CD4-positive, alpha-beta T cell treated with Interleukin-6 at 100 ng/mL for 8 hours (primary cell): ENCODE data around the gene DEDD2.

ENCODE experiments used
- DNase-seq: peaks from one replicate; pipeline ENCODE4 v3.0.0-alpha.2; 2020; ENCODE audit warnings: mixed read lengths, low spot score

The DEDD2 gene

DNA sequence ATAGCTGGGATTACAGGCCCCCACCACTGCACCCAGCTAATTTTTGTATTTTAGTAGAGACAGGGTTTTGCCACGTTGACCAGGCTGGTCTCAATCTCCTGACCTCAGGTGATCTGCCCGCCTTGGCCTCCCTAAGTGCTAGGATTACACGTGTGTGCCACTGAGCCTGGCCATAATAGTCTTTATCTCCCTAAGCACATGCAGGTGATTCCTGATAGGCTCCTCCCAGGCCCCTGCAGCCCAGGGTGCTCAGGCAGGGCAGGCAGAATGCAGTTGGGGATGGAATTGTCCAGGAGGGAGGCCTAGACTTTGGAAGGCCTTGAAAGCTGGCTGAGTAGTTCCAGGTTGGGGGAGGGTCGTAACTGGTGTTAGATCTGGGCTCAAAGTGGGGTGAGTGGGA lies 11.2 kb upstream of the DEDD2 start:
- no peak for DNase-seq

- no peak for DNase-seq
Measured at GRCh38 chr19:42226886-42227285, 9.4 kb upstream of the DEDD2 start.

DNA sequence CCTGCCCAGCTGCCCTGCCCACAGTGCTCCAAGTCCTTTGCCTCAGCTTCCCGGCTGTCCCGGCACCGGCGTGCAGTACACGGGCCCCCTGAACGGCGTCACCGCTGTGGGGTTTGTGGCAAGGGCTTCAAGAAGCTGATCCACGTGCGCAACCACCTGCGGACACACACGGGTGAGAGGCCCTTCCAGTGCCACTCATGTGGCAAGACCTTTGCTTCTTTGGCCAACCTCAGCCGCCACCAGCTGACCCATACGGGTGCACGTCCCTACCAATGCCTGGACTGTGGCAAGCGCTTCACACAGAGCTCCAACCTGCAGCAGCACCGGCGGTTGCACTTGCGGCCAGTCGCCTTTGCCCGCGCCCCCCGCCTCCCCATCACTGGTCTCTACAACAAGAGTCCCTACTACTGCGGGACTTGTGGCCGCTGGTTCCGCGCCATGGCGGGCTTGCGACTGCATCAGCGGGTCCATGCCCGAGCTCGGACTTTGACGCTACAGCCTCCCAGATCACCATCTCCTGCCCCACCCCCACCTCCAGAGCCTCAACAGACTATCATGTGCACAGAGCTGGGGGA lies 8.3 kb upstream of the DEDD2 start:
- no peak for DNase-seq

DNA sequence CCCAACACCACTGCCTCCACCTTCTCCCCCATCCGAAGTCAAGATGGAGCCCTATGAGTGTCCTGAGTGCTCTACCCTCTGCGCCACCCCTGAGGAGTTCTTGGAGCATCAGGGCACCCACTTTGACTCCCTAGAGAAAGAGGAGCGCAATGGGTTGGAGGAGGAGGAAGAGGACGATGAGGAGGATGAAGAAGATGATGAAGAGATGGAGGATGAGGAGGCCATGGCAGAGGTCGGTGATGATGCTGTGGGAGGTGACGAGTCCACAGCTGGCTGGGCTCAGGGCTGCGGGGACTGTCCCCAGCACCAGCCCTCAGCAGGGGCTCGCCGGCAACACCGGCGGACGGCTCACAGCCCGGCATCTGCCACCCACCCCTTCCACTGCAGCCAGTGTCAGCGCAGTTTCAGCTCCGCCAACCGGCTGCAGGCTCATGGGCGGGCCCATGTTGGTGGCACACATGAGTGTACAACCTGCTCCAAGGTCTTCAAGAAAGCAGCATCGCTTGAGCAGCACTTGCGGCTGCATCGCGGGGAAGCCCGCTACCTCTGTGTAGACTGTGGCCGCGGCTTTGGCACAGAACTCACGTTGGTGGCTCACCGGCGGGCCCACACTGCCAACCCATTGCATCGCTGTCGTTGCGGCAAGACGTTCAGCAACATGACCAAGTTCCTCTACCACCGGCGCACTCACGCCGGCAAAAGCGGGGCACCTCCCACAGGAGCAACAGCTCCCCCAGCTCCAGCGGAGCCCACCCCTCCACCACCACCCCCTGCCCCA lies 7.7 kb upstream of the DEDD2 start:
- DNase-seq, result no peak

DNA sequence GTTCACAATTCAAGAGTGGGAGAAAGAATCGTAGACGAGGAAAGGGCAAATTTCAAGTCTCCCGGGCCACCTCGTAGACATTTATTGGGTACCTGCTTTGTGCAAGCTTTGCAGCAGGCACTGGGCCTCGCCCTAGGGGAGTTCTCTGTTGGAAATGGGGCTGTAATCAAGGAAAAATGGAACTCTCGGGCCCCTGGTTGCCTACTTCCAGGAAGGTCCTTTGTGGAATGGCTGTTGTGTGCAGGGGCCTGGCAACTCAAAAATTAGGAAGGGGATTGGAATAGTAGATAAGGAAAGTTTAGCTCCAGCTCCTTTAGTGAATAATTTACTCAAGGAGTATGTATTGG lies 3.2 kb upstream of the DEDD2 start:
- DNase-seq, result no peak

DNA sequence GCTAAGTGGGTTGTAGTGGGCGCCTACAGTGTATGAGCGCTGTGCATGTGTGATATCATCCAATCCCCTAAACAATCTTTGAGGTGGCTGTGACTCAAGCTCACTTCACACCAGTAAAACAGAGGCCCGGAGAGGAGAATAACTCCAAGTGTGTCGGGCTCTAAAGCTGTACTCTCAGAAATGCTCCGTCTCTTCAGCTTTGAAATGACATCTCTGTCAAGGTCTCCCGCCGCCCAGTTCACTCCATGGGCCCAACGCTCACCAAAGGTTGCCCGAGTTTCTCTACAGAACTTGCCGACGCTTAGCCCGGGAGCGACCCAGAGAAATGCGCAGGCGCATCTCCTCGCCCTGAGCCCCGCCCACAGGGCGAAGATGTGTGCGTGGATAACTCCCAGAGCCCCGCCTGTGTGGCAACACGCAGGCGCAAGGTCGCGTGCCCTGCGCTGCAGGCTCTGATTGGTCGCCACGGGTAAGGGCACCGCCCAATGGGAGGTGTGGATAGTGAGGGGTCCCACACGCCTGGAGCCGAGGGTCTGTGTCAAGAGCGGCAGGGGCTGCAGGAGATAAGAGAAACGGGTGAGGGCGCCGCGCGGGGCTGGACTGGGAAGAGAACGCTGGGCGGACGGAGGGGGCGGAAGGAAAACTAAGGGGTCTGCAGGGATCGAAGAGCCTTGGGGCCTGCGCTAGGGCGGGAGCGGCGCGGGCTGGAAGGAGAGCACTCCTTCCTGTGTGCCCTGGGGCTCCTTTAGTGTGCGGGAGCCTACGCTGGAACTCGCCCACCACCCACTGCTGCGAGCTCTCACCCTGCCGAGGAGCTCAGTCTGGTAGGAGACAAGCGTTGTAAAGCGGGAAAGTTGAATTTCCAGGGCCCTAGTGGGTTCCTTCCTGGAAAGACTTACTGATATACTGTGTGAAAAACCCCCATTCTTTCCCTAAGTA lies 2.6 kb upstream of the DEDD2 start, which contains the start of gene ZNF526:
ZNF526 (plus strand) TSS at position 501 of the 939 bp plus-strand sequence. CDS start 4,092 bp downstream, outside the sequence.
- DNase-seq, result peak; percentile 97

DNA sequence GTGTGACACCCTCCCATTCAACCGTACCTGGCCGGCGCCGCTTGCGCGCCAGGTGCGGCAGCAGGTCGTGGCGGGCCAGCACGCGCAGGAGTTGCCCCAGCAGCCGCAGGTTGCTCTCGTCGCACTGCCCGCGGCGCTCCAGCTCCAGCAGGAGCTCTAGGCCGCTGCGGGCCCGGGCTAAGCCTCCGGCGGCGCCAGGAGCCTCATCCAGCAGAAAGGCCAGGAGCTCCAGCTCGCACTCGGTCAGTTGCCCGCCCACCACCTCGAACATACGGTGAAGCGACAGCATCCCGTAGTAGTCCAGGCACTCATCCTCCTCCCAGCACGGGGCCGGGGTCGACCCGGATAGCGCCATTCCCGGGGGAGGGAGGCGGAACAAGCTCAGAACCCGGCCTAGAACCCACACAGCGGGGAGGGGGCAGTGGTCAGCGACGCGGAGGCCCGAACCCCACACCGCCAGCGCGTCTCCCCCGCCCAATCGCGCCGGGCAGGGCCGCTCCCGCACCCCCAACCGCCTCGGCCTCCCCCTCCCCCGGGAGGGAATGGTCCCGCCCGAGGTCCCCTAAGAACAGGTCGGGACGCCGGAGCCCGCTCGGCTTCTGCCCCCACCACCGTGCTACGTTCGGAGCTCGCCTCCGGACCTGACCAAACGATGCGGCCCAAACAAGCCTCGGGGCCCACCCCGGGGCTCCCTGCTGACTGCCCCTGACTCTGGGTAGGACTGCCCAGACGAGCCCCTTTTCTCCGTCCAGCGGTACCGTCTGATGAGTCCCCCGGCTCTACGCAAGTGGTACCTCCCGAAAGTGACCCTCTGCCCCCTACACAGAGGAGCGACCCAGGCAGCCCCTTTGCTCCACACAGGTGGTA lies 591 bp downstream of the DEDD2 start:
- DNase-seq, result no peak

GRCh38 chr19:42214810-42215485 lies 2.5 kb downstream of the DEDD2 start:
- DNase-seq, result no peak

DNA sequence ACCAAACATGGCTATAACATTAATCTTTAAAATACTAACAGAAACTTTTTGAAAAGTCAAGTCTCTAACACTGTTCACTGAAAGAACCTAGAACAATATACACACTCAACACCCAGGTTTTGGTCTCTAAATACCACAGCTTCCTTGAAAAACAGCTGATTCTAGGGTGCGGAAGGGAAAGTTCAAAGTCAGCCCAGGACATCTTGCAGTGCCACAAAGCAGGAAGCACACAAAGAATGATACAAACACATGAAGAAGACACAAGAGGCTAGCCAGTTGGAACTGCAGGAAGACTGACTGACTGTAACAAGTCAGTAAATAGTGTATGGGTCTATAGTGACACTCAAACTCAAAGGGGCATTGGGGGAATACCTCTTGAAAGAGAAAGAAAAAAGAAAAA lies 4.6 kb downstream of the DEDD2 start:
- DNase-seq, result no peak

DNA sequence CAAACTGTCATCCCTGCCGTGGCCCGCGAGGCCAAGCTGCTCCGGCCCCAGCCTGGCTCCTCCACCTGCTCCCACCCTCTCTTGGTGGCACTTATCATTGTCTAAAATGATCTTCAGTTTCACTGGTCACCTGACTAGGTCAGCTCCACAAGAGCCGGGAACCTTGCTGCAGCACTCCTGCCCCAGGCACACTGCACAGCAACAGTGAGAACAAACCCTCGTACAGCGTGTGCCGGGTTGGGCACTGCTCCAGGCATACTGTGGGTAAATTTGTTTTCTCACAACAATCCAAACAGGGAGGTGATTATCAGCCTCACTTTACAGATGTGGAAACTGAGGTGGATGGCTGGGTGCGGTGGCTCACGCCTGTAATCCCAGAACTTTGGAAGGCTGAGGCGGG lies 8.9 kb downstream of the DEDD2 start:
- DNase-seq, result no peak

GRCh38 chr19:42207767-42208271 lies 9.7 kb downstream of the DEDD2 start:
- DNase-seq, result no peak

DNA sequence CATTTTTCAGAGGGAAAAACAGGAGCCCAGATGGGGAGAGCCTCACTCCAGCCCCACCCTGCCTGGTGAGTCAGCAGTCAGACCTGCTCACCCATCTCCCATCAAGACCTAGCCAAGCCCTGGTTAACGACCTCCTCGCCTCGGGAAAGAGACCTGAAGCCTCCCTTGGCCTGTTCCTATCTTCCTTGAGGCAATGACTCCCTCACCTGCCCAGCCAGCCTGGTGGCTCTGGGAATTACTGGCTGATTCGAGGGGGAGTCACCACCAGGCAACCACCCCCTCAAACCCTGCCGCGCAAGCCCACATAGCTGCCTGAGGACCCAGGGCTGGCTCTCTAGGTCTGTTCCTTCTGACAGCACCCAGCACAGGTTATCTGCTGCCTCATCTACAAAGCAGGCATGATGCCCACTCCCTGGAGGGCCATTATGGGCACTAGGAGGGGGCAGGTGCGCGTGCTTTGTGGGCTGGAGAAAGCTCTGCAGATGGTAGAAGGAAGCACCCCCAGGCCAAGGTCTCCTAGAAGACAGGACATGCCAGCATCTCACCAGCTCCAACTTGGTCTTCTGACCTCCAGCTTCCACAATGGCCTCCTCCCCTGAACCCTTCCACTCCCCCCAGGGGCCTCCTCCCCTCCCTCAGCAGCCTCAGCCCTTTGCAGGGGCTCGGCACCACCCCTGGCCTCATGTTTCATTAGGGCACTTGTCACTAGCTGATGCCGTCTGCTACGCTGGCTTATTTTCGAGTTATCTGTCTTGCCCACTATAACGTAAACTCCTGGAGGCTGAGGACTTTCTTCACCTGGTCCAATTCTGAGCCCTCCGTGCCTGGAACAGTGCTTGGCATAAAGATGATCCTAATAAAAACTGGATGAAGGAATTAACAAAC lies 10.4 kb downstream of the DEDD2 start:
- no peak for DNase-seq

GRCh38 chr19:42204664-42205063 lies 12.8 kb downstream of the DEDD2 start:
- no peak for DNase-seq

- no peak for DNase-seq
Measured at GRCh38 chr19:42203700-42204099, 13.8 kb downstream of the DEDD2 start.

GRCh38 chr19:42202290-42202880 lies 15.1 kb downstream of the DEDD2 start:
- no peak for DNase-seq

DNA sequence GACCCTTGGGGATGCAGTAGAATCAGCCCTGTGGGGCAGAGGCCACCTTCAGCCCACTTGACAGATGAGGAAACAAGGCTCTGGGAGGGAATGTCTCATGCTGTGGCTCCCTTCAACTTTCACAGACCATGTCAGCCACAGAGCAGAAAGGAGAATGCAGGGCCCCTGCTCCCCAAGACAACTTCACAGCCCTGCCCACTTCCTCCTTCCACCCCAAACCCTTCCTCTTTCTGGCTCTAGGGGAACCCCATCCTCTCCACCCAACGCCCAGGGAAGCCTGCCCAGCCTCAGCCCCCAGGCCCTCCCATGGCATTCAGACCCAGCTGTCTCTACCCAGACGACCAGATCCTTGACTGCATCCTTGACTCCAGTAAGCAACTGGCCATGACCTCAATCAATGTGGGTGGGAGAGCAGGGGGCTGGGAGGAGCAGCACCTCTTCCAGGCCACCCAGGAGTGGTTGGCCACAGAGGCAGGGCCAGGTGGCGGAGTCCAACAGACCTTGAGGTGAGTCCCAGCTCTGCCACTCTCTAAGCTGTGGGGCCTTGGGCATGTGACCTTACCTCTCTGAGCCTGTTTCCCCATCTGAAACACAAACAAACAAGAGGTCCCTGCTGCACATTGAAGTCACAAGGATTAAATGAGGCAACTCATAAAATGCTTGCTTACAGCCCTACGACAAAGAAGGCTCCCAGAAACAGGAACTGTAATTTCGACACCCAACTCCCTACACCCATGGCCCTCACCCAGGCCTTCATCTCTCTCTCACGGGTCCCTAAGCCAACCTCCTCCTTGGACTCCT lies 15.8 kb downstream of the DEDD2 start:
- peak; percentile 54 for DNase-seq

- no peak for DNase-seq
Measured at GRCh38 chr19:42200116-42200715, 17.3 kb downstream of the DEDD2 start.

DNA sequence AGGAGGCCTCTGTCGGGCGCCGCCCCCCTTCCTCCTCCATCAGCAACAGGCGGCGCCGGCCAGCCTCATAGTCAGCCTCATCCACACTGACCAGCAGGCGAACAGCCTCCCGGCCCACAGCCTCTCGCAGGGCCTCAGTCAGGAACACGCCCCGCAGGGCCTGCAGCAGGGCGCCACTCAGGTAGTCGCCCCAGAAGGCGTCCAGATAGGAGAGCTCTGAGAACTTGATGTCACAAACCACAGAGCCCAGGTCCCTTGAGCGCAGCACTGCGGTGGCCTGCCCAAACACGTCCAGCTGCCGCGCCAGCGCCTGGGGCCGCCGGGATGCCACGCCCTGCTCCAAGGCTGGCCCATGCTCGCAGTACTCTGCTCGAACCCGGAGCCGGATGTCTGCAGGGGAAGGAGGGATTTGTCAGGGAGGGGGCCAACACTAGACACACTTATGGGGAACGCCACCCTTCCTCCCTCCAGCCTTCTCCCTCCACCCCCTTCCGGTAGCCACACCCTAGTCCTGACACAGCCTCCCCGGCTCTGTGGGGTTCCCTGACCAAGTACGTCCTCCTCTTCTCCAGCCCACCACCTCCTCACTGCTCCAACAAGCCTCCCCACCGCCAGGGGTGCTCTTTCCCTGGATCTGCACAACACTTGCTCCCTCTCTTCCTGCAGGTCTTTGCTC lies 17.9 kb downstream of the DEDD2 start:
- peak; percentile 59 for DNase-seq
